Right atrium auricular region (tissue), 2 donors: ENCODE data around the gene LDB3. TPM values are rescaled to one million over a fixed set of nuclear protein-coding genes. Genes with fewer than 3 reads are reported as not detected.
A peak's percentile ranks its signal among the peaks of the same experiment; 100 is the strongest.

Source experiments
- DNase-seq: peaks from one replicate; pipeline ENCODE4 v3.0.0-alpha.2; 2019; ENCODE audit warnings: low spot score
- H3K27ac ChIP-seq, 2 donors: fragments of 200-600 bp; sonication (generic); 1 replicate in 1 of 2; 2 replicates in 1 of 2; pipeline ENCODE4 v1.5.1; 2016 to 2019
- H3K27me3 ChIP-seq, 2 donors: fragments of 200-600 bp; sonication (generic); one replicate each; pipeline versions ENCODE4 v1.5.1 to v1.6.0; 2017 to 2019
- H3K36me3 ChIP-seq: fragments of 200-600 bp; sonication (generic); one replicate; pipeline ENCODE4 v1.5.1; 2016
- H3K4me1 ChIP-seq, 2 donors: fragments of 200-600 bp; sonication (generic); one replicate each; pipeline versions ENCODE4 v1.5.1 to v1.6.0; 2017 to 2019
- H3K4me3 ChIP-seq, 2 donors: fragments of 200-600 bp; sonication (generic); 1 replicate in 1 of 2; 2 replicates in 1 of 2; pipeline ENCODE4 v1.5.1; 2017 to 2019; ENCODE audit warnings: mild to moderate bottlenecking in 1 of 2, moderate library complexity in 1 of 2
- H3K9me3 ChIP-seq, 2 donors: fragments of 200-600 bp; sonication (generic); one replicate each; pipeline ENCODE4 v1.5.1; 2019
- CTCF ChIP-seq, 2 donors: fragments of 200-600 bp; sonication (generic); IDR thresholded peaks; one replicate each; pipeline ENCODE4 v1.5.1; 2019; ENCODE audit warnings: antibody characterized with exemption in 2 of 2
- total RNA-seq, 2 donors: library from RNA; depleted of rRNA; stranded (reverse); fragments of >200 nt; gene quantifications; one replicate each; pipeline ENCODE4 v1.1.0, GENCODE V29; 2016

LDB3 gene
- total RNA-seq, 2 donors from 2014 or later, result 448 to 908 TPM

GRCh38 chr10:86667421-86668181 is 710 bp upstream of the LDB3 start:
- no peak for TF ChIP-seq CTCF (IDR thresholded peaks at IDR 0.05)
- Histone ChIP-seq H3K27ac (peak overlapping the region; percentile 91 to 98), H3K9me3 (no peaks in the 10 kb centered on the region), H3K27me3 (no peaks in the 10 kb centered on the region), H3K4me3 (peak overlapping the region; percentile 58 to 85), H3K4me1 (peaks cover 0 to 59% of the 10 kb centered on the region in 2 donors), H3K36me3 (peaks cover 41% of the 10 kb centered on the region)
- DNase-seq, result no peak

GRCh38 chr10:86670290-86670811 is 2.0 kb downstream of the LDB3 start:
- peaks cover 68% of the 10 kb centered on the region for H3K36me3 ChIP-seq
- H3K27me3 ChIP-seq, result no peaks in the 10 kb centered on the region
- H3K9me3 ChIP-seq, result no peaks in the 10 kb centered on the region
- H3K4me1 ChIP-seq, result peaks cover 0 to 60% of the 10 kb centered on the region in 2 donors
- no peak for DNase-seq
- H3K27ac ChIP-seq, result peak overlapping the region; percentile 91 to 98
- no peak for TF ChIP-seq CTCF (IDR thresholded peaks at IDR 0.05)
- peak overlapping the region; percentile 58 to 85 for H3K4me3 ChIP-seq

GRCh38 chr10:86670876-86671275 is 2.6 kb downstream of the LDB3 start:
- no peak for TF ChIP-seq CTCF (IDR thresholded peaks at IDR 0.05)
- Histone ChIP-seq H3K27me3 (no peaks in the 10 kb centered on the region), H3K4me1 (peaks cover 0 to 60% of the 10 kb centered on the region in 2 donors), H3K36me3 (peaks cover 73% of the 10 kb centered on the region), H3K4me3 (peak overlapping the region; percentile 58 to 85), H3K27ac (peak overlapping the region; percentile 91 to 98), H3K9me3 (no peaks in the 10 kb centered on the region)
- DNase-seq, result no peak

- Histone ChIP-seq H3K27ac (peak overlapping the region; percentile 91 to 98), H3K36me3 (peaks cover 76% of the 10 kb centered on the region), H3K4me3 (peak overlapping the region; percentile 58 to 85), H3K9me3 (no peaks in the 10 kb centered on the region), H3K4me1 (peaks cover 0 to 57% of the 10 kb centered on the region in 2 donors), H3K27me3 (no peaks in the 10 kb centered on the region)
- no peak for DNase-seq
- TF ChIP-seq CTCF (IDR thresholded peaks at IDR 0.05), result no peak
Observed at GRCh38 chr10:86671419-86671818, 3.1 kb downstream of the LDB3 start.

- Histone ChIP-seq H3K4me1 (peaks cover 0 to 57% of the 10 kb centered on the region in 2 donors), H3K36me3 (peaks cover 84% of the 10 kb centered on the region), H3K9me3 (no peaks in the 10 kb centered on the region), H3K27me3 (no peaks in the 10 kb centered on the region), H3K27ac (peak overlapping the region; percentile 91 to 98), H3K4me3 (peak overlapping the region; percentile 58 to 85)
- no peak for TF ChIP-seq CTCF (IDR thresholded peaks at IDR 0.05)
- DNase-seq, result no peak
Observed at GRCh38 chr10:86671985-86672710, 3.8 kb downstream of the LDB3 start.
